K562 (cell line): ENCODE measurements around the gene LIPE. TPM values are rescaled to one million over a fixed set of nuclear protein-coding genes. Genes with fewer than 3 reads are reported as not detected.

Experiments
- BACH1 ChIP-seq: fragments of 200-800 bp; sonication (Bioruptor generic); IDR thresholded peaks from 2 replicates; pipeline ENCODE4 v1.6.1; 2016; ENCODE audit warnings: missing genetic modification characterization, missing compliant biosample characterization
- DIDO1 ChIP-seq: fragments of 450-650 bp; IDR thresholded peaks from 2 replicates; pipeline ENCODE4 v1.6.1; 2016; ENCODE audit warnings: low read depth, missing biosample characterization, missing genetic modification characterization
- EZH2 ChIP-seq: IDR thresholded peaks from 2 replicates; pipeline ENCODE4 v1.6.1; 2012; ENCODE audit warnings: low read depth, mild to moderate bottlenecking, inconsistent platforms, low read length, borderline replicate concordance
- GTF2E2 ChIP-seq: fragments of 200-800 bp; sonication (Bioruptor generic); IDR thresholded peaks from 2 replicates; pipeline ENCODE4 v1.6.1; 2016; ENCODE audit warnings: missing genetic modification characterization, missing compliant biosample characterization
- HSF4 ChIP-seq: fragments of 250-450 bp; sonication (Bioruptor Pico); IDR thresholded peaks from 2 replicates; pipeline ENCODE4 v2.1.2; 2022; ENCODE audit warnings: mild to moderate bottlenecking, moderate library complexity, borderline replicate concordance
- KLF16 ChIP-seq: IDR thresholded peaks from 2 replicates; pipeline ENCODE4 v1.6.1; 2016; ENCODE audit warnings: antibody characterized with exemption
- MTA2 ChIP-seq: fragments of 450-650 bp; IDR thresholded peaks from 2 replicates; pipeline ENCODE4 v1.6.1; 2016; ENCODE audit warnings: low read depth
- MYNN ChIP-seq, 2 experiments: sonication (generic); formaldehyde crosslinking in 1 of 2; IDR thresholded peaks; 2 replicates each; pipeline versions ENCODE4 v1.5.0 to v1.6.1; 2016 to 2020; ENCODE audit warnings: antibody characterized with exemption in 1 of 2, missing genetic modification reagents in 1 of 2
- OTX1 ChIP-seq: fragments of 450-650 bp; formaldehyde crosslinking; IDR thresholded peaks from 2 replicates; pipeline ENCODE4 v1.4.0; 2022; ENCODE audit warnings: mild to moderate bottlenecking
- TRIM28 ChIP-seq: fragments of 450-650 bp; IDR thresholded peaks from 2 replicates; pipeline ENCODE4 v1.6.1; 2017
- ZNF12 ChIP-seq: sonication (generic); formaldehyde crosslinking; IDR thresholded peaks from 2 replicates; pipeline ENCODE4 v1.4.0; 2020; ENCODE audit warnings: mild to moderate bottlenecking, missing genetic modification reagents
- ZNF134 ChIP-seq: fragments of 250-450 bp; sonication (Bioruptor Pico); conservative IDR thresholded peaks from 2 replicates; pipeline ENCODE4 v1.4.0; 2020
- ZNF311 ChIP-seq: fragments of 250-450 bp; sonication (Bioruptor Pico); IDR thresholded peaks from 2 replicates; pipeline ENCODE4 v1.4.0; 2020; ENCODE audit warnings: mild to moderate bottlenecking, moderate library complexity
- ZNF347 ChIP-seq: fragments of 450-650 bp; formaldehyde crosslinking; IDR thresholded peaks from 2 replicates; pipeline ENCODE4 v1.4.0; 2020; ENCODE audit warnings: low read depth, mild to moderate bottlenecking, moderate library complexity
- ZNF584 ChIP-seq: fragments of 200-800 bp; sonication (Bioruptor generic); IDR thresholded peaks from 2 replicates; pipeline ENCODE4 v1.6.1; 2016; ENCODE audit warnings: low read depth, mild to moderate bottlenecking, missing genetic modification characterization, missing compliant biosample characterization
- ZNF75A ChIP-seq: fragments of 450-650 bp; formaldehyde crosslinking; IDR thresholded peaks from 2 replicates; pipeline ENCODE4 v1.4.0; 2020; ENCODE audit warnings: mild to moderate bottlenecking
- ZNF766 ChIP-seq: fragments of 200-800 bp; sonication (Bioruptor generic); conservative IDR thresholded peaks from 2 replicates; pipeline ENCODE4 v1.6.1; 2016; ENCODE audit warnings: missing genetic modification characterization, missing compliant biosample characterization
- polyA plus RNA-seq, 8 experiments: library from polyadenylated mRNA; depleted of rRNA in 4 of 8; stranded (reverse) in 5 of 8; unstranded in 3 of 8; fragments of >200 nt; fragmentation: Nextera tagmentation in 2 of 8; fragmentation: Illumina TruSeq in 1 of 8; extraction: Ambion mirVana in 2 of 8; extraction: Trizol in 1 of 8; gene quantifications; 2 replicates each; pipeline versions ENCODE4 v1.2.1 to v1.2.3, GENCODE V29; 2011 to 2014; ENCODE audit warnings: inconsistent platforms in 1 of 8, missing spikeins in 1 of 8
- total RNA-seq, 7 experiments: library from RNA; depleted of rRNA in 6 of 7; stranded (reverse); fragments of >200 nt in 6 of 7; fragmentation: Illumina TruSeq in 2 of 7; extraction: Trizol in 2 of 7; gene quantifications; 2 replicates each; pipeline versions ENCODE4 v1.2.1 to v1.2.3, GENCODE V29; 2011 to 2021; ENCODE audit warnings: low replicate concordance in 1 of 7
- TF ChIP-seq, protein P1 (sequence below): fragments of 450-650 bp; formaldehyde crosslinking; IDR thresholded peaks from 2 replicates; pipeline ENCODE4 v1.4.0; 2020; ENCODE audit warnings: mild to moderate bottlenecking, moderate library complexity
- TF ChIP-seq, protein P2 (sequence below): fragments of 150-350 bp; IDR thresholded peaks from 2 replicates; pipeline ENCODE4 v1.6.1; 2014; ENCODE audit warnings: low read depth, mild to moderate bottlenecking, low read length, borderline replicate concordance
- TF ChIP-seq, protein P3 (sequence below): fragments of 450-650 bp; IDR thresholded peaks from 2 replicates; pipeline ENCODE4 v1.6.1; 2016; ENCODE audit warnings: missing biosample characterization, missing genetic modification characterization
- TF ChIP-seq, protein P4 (sequence below): fragments of 450-650 bp; IDR thresholded peaks from 2 replicates; pipeline ENCODE4 v1.7.0; 2016; ENCODE audit warnings: borderline replicate concordance

LIPE gene
- total and polyA plus RNA-seq, 9 of the 15 experiments (the other 6 are each of a cell fraction or from before 2014, with no cell fraction given) = 0.22 TPM; not detected in 8

DNA sequence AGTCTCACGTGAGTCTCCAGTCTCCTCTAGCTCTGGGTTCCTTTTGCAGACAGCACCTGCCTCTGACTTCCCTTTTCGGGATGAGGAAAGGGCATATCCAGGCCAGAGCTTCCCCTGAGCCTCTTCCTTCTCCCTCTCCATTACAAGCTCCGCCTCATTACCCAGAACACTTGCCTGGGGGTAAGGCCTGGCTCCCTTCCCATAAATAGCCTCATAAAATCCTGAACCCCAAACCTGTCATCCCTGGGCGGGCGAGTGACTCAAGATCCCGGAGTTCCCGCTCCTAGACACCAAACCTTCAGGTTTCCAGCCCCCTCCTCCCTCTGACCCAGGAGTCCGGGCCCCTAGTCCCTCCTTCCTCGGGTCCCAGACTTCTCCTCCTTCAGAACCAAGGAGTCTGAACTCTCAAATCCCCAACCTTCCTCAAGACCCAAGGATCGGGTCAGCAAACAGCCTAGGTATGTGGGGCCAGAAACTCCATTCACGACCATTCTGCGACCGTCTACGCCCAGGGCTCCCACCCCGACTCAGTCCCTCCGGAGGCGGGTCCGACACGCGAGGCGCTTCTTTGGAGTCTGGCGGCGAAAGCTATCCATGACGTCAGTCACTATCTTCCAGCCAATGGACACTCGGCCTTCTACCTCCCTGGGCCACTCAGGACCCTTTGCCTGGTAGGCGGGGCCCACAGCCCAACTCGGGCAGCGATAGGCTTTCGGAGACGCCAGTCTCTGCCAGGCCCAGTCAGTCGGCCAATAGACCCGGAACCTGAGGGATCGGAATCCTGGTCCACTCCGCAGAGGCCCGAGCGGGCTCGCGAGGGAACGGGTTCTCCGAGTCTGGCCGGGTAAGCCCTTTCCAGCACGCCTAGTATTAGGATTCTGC is 30.6 kb downstream of the LIPE start (continued):
- TF ChIP-seq, protein P1, sequence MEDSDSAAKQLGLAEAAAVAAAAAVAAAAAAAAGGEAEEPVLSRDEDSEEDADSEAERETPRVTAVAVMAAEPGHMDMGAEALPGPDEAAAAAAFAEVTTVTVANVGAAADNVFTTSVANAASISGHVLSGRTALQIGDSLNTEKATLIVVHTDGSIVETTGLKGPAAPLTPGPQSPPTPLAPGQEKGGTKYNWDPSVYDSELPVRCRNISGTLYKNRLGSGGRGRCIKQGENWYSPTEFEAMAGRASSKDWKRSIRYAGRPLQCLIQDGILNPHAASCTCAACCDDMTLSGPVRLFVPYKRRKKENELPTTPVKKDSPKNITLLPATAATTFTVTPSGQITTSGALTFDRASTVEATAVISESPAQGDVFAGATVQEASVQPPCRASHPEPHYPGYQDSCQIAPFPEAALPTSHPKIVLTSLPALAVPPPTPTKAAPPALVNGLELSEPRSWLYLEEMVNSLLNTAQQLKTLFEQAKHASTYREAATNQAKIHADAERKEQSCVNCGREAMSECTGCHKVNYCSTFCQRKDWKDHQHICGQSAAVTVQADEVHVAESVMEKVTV = 0 out of 2 replicates have a peak, but pooled peaks have one; percentile 2
- TF ChIP-seq HSF4 = no peak
- no peak for TF ChIP-seq ZNF347 (CRISPR knock-in tag)
- TF ChIP-seq ZNF766 (CRISPR knock-in tag) = no peak
- TF ChIP-seq MYNN (IDR thresholded peaks at IDR 0.05) = no peak
- TF ChIP-seq MYNN (CRISPR knock-in tag; IDR thresholded peaks at IDR 0.05) = no peak
- TF ChIP-seq OTX1 (CRISPR knock-in tag) = peak; percentile 57; the same call in 1 of the 2 replicates
- TF ChIP-seq ZNF584 (CRISPR knock-in tag) = no peak
- TF ChIP-seq, protein P2, sequence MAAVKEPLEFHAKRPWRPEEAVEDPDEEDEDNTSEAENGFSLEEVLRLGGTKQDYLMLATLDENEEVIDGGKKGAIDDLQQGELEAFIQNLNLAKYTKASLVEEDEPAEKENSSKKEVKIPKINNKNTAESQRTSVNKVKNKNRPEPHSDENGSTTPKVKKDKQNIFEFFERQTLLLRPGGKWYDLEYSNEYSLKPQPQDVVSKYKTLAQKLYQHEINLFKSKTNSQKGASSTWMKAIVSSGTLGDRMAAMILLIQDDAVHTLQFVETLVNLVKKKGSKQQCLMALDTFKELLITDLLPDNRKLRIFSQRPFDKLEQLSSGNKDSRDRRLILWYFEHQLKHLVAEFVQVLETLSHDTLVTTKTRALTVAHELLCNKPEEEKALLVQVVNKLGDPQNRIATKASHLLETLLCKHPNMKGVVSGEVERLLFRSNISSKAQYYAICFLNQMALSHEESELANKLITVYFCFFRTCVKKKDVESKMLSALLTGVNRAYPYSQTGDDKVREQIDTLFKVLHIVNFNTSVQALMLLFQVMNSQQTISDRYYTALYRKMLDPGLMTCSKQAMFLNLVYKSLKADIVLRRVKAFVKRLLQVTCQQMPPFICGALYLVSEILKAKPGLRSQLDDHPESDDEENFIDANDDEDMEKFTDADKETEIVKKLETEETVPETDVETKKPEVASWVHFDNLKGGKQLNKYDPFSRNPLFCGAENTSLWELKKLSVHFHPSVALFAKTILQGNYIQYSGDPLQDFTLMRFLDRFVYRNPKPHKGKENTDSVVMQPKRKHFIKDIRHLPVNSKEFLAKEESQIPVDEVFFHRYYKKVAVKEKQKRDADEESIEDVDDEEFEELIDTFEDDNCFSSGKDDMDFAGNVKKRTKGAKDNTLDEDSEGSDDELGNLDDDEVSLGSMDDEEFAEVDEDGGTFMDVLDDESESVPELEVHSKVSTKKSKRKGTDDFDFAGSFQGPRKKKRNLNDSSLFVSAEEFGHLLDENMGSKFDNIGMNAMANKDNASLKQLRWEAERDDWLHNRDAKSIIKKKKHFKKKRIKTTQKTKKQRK = peak; percentile 93
- no peak for TF ChIP-seq MTA2
- TF ChIP-seq BACH1 = no peak
- no peak for TF ChIP-seq DIDO1 (tag)
- TF ChIP-seq ZNF12 (CRISPR knock-in tag) = no peak
- TF ChIP-seq, protein P3, sequence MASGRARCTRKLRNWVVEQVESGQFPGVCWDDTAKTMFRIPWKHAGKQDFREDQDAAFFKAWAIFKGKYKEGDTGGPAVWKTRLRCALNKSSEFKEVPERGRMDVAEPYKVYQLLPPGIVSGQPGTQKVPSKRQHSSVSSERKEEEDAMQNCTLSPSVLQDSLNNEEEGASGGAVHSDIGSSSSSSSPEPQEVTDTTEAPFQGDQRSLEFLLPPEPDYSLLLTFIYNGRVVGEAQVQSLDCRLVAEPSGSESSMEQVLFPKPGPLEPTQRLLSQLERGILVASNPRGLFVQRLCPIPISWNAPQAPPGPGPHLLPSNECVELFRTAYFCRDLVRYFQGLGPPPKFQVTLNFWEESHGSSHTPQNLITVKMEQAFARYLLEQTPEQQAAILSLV (tag) = no peak
- TF ChIP-seq GTF2E2 (tag) = peak; percentile 78
- no peak for TF ChIP-seq ZNF75A (CRISPR knock-in tag)
- TF ChIP-seq ZNF134 (CRISPR knock-in tag) = no peak
- TF ChIP-seq KLF16 = no peak
- no peak for TF ChIP-seq TRIM28
- no peak for TF ChIP-seq ZNF311 (CRISPR knock-in tag)
- no peak for TF ChIP-seq EZH2
- TF ChIP-seq, protein P4, sequence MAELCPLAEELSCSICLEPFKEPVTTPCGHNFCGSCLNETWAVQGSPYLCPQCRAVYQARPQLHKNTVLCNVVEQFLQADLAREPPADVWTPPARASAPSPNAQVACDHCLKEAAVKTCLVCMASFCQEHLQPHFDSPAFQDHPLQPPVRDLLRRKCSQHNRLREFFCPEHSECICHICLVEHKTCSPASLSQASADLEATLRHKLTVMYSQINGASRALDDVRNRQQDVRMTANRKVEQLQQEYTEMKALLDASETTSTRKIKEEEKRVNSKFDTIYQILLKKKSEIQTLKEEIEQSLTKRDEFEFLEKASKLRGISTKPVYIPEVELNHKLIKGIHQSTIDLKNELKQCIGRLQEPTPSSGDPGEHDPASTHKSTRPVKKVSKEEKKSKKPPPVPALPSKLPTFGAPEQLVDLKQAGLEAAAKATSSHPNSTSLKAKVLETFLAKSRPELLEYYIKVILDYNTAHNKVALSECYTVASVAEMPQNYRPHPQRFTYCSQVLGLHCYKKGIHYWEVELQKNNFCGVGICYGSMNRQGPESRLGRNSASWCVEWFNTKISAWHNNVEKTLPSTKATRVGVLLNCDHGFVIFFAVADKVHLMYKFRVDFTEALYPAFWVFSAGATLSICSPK = no peak
